Transverse colon (tissue), 4 donors: ENCODE data around the gene CSHL1.
"Not testable (repeated sequence)": the region's sequence is repeated elsewhere in the genome, so short reads cannot be mapped to it uniquely, and the experiment has no call there.

Source experiments
- CTCF ChIP-seq, 5 experiments: fragments of 200-600 bp in 3 of 5; fragments of 450-650 bp in 2 of 5; sonication (generic) in 3 of 5; IDR thresholded peaks; 1 replicate in 2 of 5; 2 replicates in 3 of 5; pipeline ENCODE4 v1.5.1; 2016 to 2017; ENCODE audit warnings: antibody characterized with exemption in 5 of 5, inconsistent platforms in 3 of 5, mild to moderate bottlenecking in 2 of 5, moderate library complexity in 1 of 5
- POLR2A ChIP-seq: fragments of 450-650 bp; IDR thresholded peaks from one replicate; pipeline ENCODE4 v1.6.1; 2016; ENCODE audit warnings: antibody characterized with exemption, mild to moderate bottlenecking, moderate library complexity
- POLR2AphosphoS5 ChIP-seq, 3 donors: sonication (generic); formaldehyde crosslinking; IDR thresholded peaks; one replicate each; pipeline ENCODE4 v1.6.1; 2016; ENCODE audit warnings: antibody characterized with exemption in 3 of 3

- peak; percentile 17 to 43 (median 32) for TF ChIP-seq CTCF (IDR thresholded peaks at IDR 0.05)
- TF ChIP-seq POLR2A; POLR2AphosphoS5 (IDR thresholded peaks at IDR 0.05): not testable (repeated sequence)
Measured at GRCh38 chr17:63889026-63889848, 21.8 kb downstream of the CSHL1 start.
